GM18858 (cell line): ENCODE data around the gene SEPTIN5.

Source experiments
- ATAC-seq: cut with Tn5 transposase; IDR thresholded peaks from one replicate; pipeline ENCODE4 v1.9.1; 2021; ENCODE audit not compliant: unreplicated experiment

The SEPTIN5 gene

GRCh38 chr22:19747551-19747950, 33.2 kb downstream of the SEPTIN5 start:
- no peak for ATAC-seq

- ATAC-seq = no peak
Observed at GRCh38 chr22:19748139-19748538, 33.8 kb downstream of the SEPTIN5 start.

DNA sequence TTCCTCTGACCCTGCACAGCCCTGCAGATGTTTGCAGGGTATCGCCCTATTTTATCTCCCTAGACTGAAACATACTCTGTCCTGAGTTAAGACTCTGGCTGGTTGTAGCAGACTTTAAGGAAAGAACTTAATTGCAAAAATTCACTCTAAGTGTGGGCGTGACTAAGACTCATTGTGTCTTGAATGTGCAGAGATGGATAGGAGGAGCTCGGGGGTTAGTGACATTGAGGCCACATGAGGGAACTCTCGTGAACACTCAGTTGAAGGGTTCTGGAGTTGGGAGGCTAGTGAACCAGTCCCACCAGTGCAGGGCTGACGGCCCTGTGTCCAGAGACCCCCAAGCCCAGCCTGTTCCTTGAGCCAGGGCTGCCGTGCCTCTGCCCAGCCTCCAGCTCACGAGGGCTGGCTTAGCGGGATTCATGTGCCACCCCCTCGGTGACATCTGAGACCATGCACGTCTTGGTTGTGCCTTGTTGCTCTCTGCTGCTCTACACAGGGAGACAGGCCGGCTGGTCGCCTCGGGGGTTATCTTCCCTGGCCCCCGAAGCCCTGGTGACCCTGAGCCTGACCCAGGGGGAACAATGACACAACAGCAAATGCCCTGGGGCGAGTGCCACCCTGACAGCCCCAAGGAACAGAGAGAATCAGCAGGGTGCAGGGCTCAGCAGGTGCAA, 34.8 kb downstream of the SEPTIN5 start:
- ATAC-seq = no peak

DNA sequence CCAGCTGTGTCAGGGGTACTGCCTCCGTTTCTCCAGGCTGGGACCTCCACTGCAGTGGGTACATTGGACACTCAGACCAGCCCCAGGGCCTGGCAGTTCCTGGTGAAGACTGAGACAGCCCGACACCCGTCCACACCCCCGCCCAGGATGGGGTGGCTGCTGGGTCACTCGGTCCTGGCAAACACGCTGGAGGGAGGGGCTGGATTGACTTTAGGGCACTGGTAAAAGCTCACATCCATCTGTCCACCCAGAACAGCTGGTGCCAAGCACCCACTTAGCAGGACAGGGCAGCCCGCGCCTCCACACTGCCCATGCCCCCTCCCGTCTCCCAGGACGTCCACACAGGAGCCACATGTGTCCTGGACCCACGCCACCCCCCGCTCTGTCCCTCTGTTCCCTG, 35.6 kb downstream of the SEPTIN5 start:
- no peak for ATAC-seq

GRCh38 chr22:19750507-19751490, 36.5 kb downstream of the SEPTIN5 start:
- no peak for ATAC-seq

GRCh38 chr22:19751497-19752245, 37.4 kb downstream of the SEPTIN5 start:
- no peak for ATAC-seq

- ATAC-seq = no peak
Observed at GRCh38 chr22:19753090-19753842, 39.0 kb downstream of the SEPTIN5 start.

DNA sequence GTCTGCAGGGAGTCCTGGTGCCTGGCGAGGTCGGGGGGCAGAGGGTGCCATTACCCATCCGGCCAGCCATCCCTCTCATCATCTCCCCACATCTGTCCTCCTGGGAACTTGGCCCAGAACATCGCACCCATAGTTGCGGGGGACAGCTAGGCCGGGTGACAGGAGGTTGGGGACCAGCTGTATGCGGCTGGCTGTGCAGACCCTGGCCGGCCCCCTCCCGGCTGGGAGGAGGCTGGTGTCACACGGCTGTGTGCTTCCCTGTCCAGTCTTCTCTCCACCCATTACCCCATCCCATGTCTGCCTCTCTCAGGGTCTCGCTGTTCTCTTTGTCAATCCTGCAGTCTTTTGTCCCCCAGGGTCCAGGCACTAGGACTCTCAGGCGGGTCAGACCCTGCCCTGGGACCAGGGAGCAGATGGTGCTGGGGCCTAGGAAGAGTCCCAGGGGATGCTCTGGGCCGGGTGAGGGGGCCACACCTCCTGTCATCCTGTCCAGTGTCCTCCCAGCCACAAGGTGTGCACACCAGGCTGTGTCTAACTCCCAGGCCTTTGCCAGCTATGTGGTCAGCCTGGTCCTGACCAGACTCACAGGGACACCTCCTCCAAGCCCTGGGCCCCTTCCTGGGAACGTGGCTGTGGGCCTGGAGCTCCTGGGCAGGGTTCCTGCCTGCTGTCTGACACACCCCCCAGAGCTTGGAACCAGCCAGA, 39.8 kb downstream of the SEPTIN5 start:
- ATAC-seq = no peak

DNA sequence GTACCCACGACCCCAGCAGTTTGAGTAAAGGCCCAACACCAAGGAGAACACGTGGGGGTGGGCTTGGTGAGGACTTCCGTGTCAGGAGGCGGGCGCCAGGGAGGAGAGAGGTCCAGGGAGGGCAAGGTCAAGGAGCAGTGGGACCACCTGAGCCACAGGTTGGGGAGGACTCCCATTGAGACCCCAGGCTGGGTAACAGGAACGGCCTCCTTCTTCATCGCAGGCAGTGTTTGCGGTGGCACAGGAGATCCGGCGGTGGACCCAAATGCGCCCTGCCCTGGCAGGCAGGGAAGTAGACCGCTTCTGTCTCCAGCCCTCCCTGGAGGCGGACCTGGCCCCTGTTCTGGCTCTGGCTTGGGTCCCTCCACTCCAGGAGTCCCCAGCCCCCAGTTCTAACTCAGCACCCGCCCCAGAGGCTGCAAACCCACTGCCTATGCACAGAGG, 40.4 kb downstream of the SEPTIN5 start:
- no peak for ATAC-seq

DNA sequence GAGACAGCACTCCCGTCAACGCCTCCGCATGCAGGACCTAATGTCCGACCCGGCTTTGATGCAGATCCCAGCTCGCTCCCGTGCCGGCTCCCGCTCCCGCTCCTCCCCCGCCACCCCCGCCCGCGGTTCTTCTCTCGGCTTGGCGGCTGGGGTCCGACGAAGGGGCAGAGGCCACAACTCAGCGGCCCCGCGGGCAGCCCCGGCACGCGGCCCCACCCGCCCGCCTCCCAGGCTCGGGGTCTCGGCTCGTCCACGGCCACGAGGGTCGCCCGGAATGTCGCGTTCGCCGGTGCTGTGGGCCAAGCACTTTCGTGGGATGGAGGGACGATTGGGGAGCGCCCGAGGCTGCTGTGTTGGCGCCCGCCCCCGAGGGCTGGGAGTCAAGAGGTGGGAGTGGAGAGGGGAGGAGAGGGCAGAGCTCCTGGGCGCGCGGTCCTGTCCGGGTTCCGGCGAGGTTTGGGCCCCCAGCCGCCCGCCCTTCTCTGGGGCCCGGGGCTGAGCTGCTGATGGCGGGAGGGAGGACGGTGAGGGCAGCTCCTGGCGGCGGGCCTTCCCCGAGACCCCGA, 40.9 kb downstream of the SEPTIN5 start:
- no peak for ATAC-seq

DNA sequence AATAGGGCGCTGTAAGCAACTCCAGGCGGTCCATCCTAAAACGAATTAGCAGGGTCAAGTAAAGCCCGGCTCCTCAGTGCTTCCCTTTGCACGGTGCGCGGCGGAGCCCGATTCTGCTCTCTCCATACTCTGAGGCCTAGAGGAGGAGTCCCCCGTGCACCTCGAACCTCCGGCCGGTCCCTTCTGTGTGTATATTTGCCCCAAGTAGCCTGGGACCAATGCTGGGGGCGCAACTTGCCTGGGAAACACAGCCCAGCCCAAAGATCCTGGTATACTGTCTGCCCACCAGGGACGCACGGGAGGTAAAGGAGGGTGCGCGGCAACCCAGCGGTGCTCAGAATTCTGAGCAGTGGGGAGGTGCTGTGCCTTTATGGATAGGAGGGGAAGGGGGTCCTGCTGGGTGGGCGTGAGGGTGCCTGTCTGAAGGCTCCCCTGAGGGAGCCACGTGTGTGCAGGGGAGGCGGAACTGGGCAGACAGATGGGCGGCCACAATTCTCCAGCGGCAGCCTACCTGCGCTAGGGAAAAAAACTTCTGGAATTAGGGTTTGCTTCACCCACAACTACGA, 41.5 kb downstream of the SEPTIN5 start:
- ATAC-seq = no peak

DNA sequence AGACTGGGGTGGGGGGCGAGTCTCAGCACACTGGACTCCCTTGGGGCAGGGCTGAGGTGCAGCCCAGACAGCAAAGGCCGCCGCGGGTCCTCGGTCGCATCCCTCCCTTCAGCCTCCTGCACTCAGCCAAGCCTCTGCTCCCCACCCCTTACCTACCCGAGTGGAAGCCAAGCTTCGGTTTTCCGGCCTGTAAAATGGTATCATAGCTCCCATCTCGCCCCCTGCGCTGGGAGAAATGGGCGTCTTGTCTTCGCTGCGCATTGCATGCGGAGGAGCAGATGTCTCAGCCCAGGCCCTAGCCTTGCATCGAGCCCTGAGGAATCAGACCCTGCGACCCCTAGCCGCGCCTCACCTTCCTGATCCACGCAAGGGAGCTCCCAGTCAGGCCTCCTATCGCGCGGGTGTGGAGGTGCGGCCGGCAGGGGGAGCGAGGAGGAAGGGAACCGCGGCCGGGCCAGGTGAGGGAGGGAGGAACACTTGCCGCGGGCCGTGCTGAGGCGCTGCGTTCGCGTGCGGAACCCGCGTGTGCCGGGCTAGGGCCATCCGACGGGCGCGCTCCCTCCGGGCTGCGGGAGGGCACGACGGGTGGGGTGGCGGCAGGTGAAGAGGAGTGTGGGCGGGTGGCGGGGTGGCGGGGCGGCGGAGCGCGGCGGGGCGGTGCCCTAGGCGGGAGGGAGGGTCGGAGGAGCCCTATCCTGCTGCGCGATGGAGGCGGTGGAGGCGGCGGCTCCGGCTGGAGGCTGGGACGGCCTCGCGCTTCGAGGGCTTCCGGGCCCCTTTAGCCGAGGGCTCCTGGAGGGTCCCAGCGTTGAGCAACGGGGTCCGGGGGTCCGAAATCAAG, 42.2 kb downstream of the SEPTIN5 start:
- no peak for ATAC-seq

DNA sequence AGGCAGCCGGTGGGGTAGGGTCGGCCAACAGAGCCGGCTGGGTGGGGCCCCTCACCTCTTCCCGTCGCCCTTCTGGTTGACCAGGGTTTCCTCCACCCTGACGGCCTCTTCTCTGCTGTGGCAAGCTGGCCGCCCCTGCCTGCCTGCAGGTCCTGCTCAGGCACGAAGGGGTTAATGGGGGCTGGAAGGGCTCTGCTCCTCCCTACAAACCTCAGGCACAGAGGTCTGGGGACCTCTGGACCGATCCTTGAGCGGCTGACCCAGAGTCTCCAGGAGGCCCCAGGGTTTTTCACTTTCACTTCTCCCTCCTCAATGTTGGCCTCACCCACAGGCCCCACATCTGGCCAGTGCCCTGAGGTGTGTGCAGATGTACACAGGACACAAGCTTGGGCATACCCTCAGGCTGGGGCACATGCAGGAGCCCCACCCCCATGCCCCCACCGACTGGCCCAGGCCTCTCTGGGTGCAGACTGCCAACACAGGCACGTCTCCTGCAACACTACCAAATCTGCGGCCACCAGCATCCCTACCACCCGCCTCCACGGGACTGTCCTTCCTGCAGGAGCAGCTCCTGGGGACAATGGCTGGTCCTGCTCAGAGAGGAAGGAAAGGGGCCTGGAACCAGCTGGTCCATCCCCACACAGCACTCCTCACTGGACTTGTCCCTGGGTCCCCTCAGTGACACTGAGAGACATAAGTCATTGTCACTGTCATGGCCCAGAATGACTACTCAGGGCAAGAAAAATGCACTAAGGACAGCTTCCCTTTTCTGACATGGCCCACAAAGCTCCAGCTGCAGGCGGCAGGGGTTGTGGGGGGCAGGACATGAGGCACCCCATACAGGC, 43.1 kb downstream of the SEPTIN5 start:
- no peak for ATAC-seq

DNA sequence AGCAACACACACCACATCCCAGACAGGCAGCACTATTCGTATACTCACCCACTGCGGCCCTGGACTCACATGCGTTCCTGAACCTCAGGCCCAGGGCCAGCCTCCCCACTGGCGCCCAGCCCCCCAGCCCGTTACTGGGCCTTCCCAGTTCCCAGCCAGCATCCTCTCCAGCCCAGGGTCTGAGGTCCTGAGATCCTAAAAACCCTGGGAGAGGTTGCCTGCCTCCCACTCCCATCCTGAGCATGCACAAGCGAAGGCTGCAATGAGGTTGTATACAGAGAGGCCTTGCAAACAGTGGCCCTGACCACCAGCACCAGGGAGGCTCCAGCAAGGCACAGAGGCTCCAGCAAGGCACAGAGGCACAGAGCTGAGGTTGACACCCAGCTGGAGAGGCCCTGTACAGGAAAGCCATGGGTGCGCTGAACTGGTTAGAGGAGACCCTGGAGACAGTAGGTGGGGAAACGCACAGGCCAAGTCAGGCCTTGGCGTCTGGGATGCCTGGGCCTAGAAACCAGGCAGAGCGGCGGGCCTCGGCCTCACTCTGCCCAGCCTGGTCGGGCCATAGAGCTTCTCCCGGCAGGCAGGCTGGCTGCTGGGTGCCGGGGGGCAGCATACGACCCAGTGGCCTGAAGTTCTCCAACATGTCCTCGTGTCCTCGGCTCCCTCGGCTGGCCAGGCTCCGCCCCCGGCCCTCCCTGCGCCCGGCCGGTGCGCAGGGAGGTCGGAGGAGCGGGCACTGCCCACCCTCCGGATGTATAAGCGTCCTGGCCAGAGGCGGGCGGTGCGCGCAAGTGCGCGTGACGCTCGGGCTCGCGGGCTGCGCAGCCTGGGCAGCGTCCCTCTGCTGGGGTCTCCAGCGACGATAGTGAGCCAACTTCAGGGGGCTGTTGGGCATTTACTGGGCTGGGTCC, 43.9 kb downstream of the SEPTIN5 start:
- ATAC-seq = no peak

DNA sequence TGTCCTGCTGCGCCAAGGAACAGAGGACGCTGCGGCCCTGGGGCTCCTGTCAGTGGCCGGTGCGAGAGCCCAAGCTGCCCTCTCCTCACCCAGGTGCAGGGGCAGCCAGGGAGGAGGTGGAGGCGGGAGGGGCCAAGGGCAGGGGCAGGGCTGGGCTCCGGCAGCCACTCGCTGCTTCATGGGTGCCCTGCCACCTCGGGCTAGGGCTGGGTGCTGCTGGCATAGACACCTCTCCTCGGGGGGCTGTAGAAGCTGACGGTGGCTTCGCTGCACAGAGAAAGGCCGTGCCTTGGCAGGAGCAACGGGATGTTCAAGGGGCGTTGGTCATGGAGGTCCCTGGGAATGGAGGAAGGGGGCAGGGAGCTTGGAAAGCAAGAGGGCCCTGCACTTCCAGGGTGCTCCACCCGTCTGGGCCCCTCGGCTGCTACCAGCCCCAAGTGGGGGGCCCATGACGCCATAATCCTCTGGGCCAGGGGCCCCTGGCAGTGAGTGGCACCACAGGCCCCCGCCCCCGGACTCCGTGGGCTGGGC, 44.7 kb downstream of the SEPTIN5 start:
- no peak for ATAC-seq

DNA sequence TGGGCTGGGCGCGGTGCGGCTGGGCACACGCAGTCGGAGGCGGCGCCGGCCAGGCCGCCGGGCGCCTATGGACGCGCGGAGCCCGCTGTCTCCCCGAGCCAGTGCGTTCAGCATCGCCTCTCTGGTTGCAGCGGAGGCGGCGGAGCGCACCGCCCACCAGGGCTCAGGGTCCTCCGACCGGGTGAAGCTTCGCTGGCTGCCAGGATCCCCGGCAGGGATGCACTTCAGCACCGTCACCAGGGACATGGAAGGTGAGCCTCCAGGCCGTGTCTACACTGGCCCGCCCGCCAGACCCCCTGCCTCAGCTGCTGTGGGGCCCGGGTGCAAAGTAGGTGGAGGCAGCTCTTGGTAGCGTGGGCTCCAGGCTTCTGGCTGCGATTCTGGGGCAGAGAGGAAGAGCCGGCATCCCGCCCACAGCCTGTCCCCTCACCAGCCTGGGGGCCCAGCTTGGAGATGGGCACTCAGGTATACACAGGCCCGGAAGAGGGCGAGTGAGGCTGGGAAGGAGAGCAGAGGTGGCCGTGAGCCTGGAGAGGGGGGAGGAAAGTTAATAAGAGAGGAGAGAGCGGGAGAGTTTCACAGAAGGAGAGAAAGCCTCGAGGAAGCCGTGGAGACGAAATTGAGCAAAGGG, 45.2 kb downstream of the SEPTIN5 start:
- no peak for ATAC-seq
